ENCODE results near the gene SNX33.
A peak's percentile ranks its signal among the peaks of the same experiment; 100 is the strongest.
"Not testable (repeated sequence)": the region's sequence is repeated elsewhere in the genome, so short reads cannot be mapped to it uniquely, and the experiment has no call there.

Gene SNX33

GRCh38 chr15:75702436-75702835, 54.7 kb downstream of the SNX33 start:
- TF ChIP-seq CTCF (IDR thresholded peaks at IDR 0.05; ENCODE audit: low read depth, low read length) = no peak
- H3K4me3 ChIP-seq (ENCODE audit: low read depth, low read length) = no peak overlapping the region

GRCh38 chr15:75703440-75704262, 55.9 kb downstream of the SNX33 start:
- H3K4me3 ChIP-seq (ENCODE audit: low read depth, low read length) = not testable (repeated sequence)

DNA sequence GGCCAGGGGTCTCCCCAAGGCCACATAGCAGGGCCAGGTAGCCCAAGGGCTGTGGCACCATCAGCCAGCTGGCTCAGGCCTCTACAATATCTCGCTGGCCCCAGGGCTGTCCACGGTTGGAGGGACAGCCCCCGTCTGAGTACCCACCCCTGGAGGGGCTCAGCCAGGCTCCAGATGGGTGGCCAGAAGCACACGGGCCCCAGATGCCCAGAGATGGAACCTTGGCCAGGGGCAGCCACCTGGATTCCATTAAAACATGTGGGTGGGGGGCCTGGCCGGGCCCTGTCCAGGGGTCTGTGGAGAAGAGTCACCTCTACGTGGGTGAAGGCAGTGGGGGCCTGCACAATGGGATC, 56.5 kb downstream of the SNX33 start:
- TF ChIP-seq CTCF (IDR thresholded peaks at IDR 0.05; ENCODE audit: low read depth, low read length) = no peak
- no peak overlapping the region for H3K4me3 ChIP-seq (ENCODE audit: low read depth, low read length)

GRCh38 chr15:75704618-75705017, 56.9 kb downstream of the SNX33 start:
- TF ChIP-seq CTCF (IDR thresholded peaks at IDR 0.05; ENCODE audit: low read depth, low read length) = no peak
- H3K4me3 ChIP-seq (ENCODE audit: low read depth, low read length) = no peak overlapping the region

DNA sequence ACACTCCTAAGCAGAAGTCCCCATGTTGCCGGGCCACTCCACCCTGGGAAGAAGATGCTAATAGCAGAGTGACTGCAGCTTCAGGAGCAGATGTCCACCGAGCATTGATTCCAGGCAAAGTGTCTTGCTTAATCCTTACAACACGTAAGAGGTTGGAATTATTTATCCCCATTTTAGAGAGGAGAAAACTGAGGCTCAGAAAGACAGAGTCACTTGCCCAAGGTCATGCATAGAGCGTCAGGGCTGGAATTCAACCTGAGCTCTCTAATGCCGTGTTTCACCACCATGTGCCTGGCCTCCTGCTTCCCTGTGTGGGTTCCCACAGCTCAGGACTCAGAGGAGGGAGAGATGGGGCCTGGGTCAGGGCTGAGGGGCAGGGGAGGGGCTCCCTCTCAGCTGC, 57.7 kb downstream of the SNX33 start:
- H3K4me3 ChIP-seq (ENCODE audit: low read depth, low read length) = not testable (repeated sequence)

- TF ChIP-seq CTCF (IDR thresholded peaks at IDR 0.05; ENCODE audit: low read depth, low read length) = no peak
- no peak overlapping the region for H3K4me3 ChIP-seq (ENCODE audit: low read depth, low read length)
These were observed 58.4 kb downstream of the SNX33 start for GRCh38 chr15:75705854-75706681.

DNA sequence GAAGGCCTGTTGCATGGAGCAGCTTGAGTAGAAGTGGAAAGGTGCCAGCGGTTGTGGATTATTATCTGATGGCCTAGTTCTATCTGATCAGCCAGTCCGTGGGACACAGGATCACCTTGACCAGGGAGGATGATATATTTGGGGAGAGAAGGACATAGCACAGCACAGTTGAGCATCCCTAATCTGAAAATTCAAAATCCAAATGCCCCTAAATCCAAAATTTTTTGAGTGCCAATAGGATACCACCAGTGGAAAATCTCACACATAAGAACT, 58.9 kb downstream of the SNX33 start:
- H3K4me3 ChIP-seq (ENCODE audit: low read depth, low read length) = no peak overlapping the region
- no peak for TF ChIP-seq CTCF (IDR thresholded peaks at IDR 0.05; ENCODE audit: low read depth, low read length)

- not testable (repeated sequence) for H3K4me3 ChIP-seq (ENCODE audit: low read depth, low read length)
These were observed 61.7 kb downstream of the SNX33 start for GRCh38 chr15:75709458-75709857.

- not testable (repeated sequence) for H3K4me3 ChIP-seq (ENCODE audit: low read depth, low read length)
These were observed 63.2 kb downstream of the SNX33 start for GRCh38 chr15:75710874-75711273.

- H3K4me3 ChIP-seq (ENCODE audit: low read depth, low read length) = peak overlapping the region; percentile 85
These were observed 63.8 kb downstream of the SNX33 start for GRCh38 chr15:75711495-75711894.
